ACC112 (cell line): ENCODE data around the gene LYSMD4.

Source experiments
- H2AFZ ChIP-seq: fragments of 200-600 bp; sonication (generic); one replicate; pipeline ENCODE4 v1.6.0; 2017; ENCODE audit warnings: antibody characterized with exemption, low read length; ENCODE audit not compliant: unreplicated experiment
- H3K27ac ChIP-seq: fragments of 200-600 bp; sonication (generic); 2 replicates; pipeline ENCODE4 v1.5.1; 2014; ENCODE audit warnings: low read depth, mild to moderate bottlenecking, antibody characterized with exemption, low read length, moderate library complexity
- H3K27me3 ChIP-seq: fragments of 200-600 bp; sonication (generic); 2 replicates; pipeline ENCODE4 v1.6.1; 2014; ENCODE audit warnings: mild to moderate bottlenecking, antibody characterized with exemption, low read length, moderate library complexity, mixed read lengths; ENCODE audit not compliant: insufficient read depth
- H3K36me3 ChIP-seq: fragments of 200-600 bp; sonication (generic); 2 replicates; pipeline ENCODE4 v1.6.1; 2016; ENCODE audit warnings: mild to moderate bottlenecking, antibody characterized with exemption, low read length, moderate library complexity, mixed read lengths; ENCODE audit not compliant: insufficient read depth
- H3K4me1 ChIP-seq: fragments of 200-600 bp; sonication (generic); one replicate; pipeline ENCODE4 v1.6.1; 2016; ENCODE audit warnings: low read length, mixed read lengths; ENCODE audit not compliant: insufficient read depth, unreplicated experiment, control insufficient read depth
- H3K4me3 ChIP-seq: fragments of 200-600 bp; sonication (generic); 2 replicates; pipeline ENCODE4 v1.5.1; 2014; ENCODE audit warnings: mild to moderate bottlenecking, low read depth, low read length
- H3K79me2 ChIP-seq: fragments of 200-600 bp; sonication (generic); one replicate; pipeline ENCODE4 v1.6.0; 2016; ENCODE audit warnings: low read length; ENCODE audit not compliant: control insufficient read depth, unreplicated experiment, insufficient read depth

Gene LYSMD4

GRCh38 chr15:99680276-99680675 is 53.0 kb downstream of the LYSMD4 start:
- Histone ChIP-seq H3K4me3 (no peak overlapping the region), H2AFZ (no peak overlapping the region), H3K27ac (no peak overlapping the region), H3K36me3 (peaks cover 32% of the 10 kb centered on the region), H3K79me2 (no peaks in the 10 kb centered on the region), H3K27me3 (no peaks in the 10 kb centered on the region), H3K4me1 (peaks cover 9% of the 10 kb centered on the region)

- Histone ChIP-seq H3K79me2 (no peaks in the 10 kb centered on the region), H3K4me1 (peaks cover 8% of the 10 kb centered on the region), H3K36me3 (peaks cover 26% of the 10 kb centered on the region), H3K4me3 (no peak overlapping the region), H3K27me3 (no peaks in the 10 kb centered on the region), H2AFZ (no peak overlapping the region), H3K27ac (no peak overlapping the region)
Measured at GRCh38 chr15:99677540-99678134, 55.6 kb downstream of the LYSMD4 start.
